Keratinocyte (primary cell): ENCODE results near the gene SLC7A14. TPM values are rescaled to one million over a fixed set of nuclear protein-coding genes. Genes with fewer than 3 reads are reported as not detected.

ENCODE experiments used
- DNase-seq: peaks from one replicate; pipeline ENCODE4 v3.0.0-alpha.2; 2011; ENCODE audit warnings: low read depth, missing footprints, low spot score
- FAIRE-seq: peaks from 2 replicates; lab custom pipeline; 2011; peaks lifted over from hg19 to GRCh38; lab: Jason Lieb, UNC
- H2AFZ ChIP-seq: 2 replicates; pipeline ENCODE4 v1.6.0; 2012; ENCODE audit warnings: low read length, control low read depth, inconsistent platforms; ENCODE audit not compliant: control insufficient read depth
- H3K27ac ChIP-seq: 2 replicates; pipeline ENCODE4 v1.5.1; 2011; ENCODE audit warnings: low read length; ENCODE audit not compliant: control insufficient read depth, insufficient read depth
- H3K27me3 ChIP-seq: 3 replicates; pipeline ENCODE4 v1.6.0; 2011; ENCODE audit warnings: low read length; ENCODE audit not compliant: control insufficient read depth, insufficient read depth; ENCODE audit errors: extremely low read depth
- H3K36me3 ChIP-seq, 2 experiments: 2 replicates in 1 of 2; 3 replicates in 1 of 2; pipeline ENCODE4 v1.5.1; 2011; ENCODE audit warnings: low read length in 2 of 2, mild to moderate bottlenecking in 1 of 2; ENCODE audit not compliant: control insufficient read depth in 2 of 2, insufficient read depth in 2 of 2; ENCODE audit errors: extremely low read depth in 1 of 2
- H3K4me1 ChIP-seq: 3 replicates; pipeline ENCODE4 v1.5.1; 2011; ENCODE audit warnings: low read length; ENCODE audit not compliant: control insufficient read depth, insufficient read depth; ENCODE audit errors: extremely low read depth
- H3K4me2 ChIP-seq: 3 replicates; pipeline ENCODE4 v1.6.0; 2011; ENCODE audit warnings: low read depth, low read length; ENCODE audit not compliant: control insufficient read depth, insufficient read depth; ENCODE audit errors: extremely low read depth
- H3K4me3 ChIP-seq, 3 experiments: fragments of 200-600 bp in 1 of 3; sonication (generic) in 1 of 3; 2 replicates in 2 of 3; 3 replicates in 1 of 3; pipeline ENCODE4 v1.5.1; 2011 to 2016; ENCODE audit warnings: low read length in 3 of 3, mild to moderate bottlenecking in 3 of 3, control low read depth in 2 of 3, inconsistent platforms in 1 of 3, low read depth in 1 of 3, mixed read lengths in 1 of 3, mixed run types in 1 of 3, moderate library complexity in 1 of 3; ENCODE audit not compliant: control insufficient read depth in 2 of 3, insufficient read depth in 2 of 3; ENCODE audit errors: extremely low read depth in 1 of 3
- H3K79me2 ChIP-seq: 2 replicates; pipeline ENCODE4 v1.6.0; 2012; ENCODE audit warnings: low read length; ENCODE audit not compliant: control insufficient read depth, insufficient read depth
- H3K9ac ChIP-seq: 3 replicates; pipeline ENCODE4 v1.6.0; 2011; ENCODE audit warnings: low read length; ENCODE audit not compliant: control insufficient read depth, insufficient read depth; ENCODE audit errors: extremely low read depth
- H3K9me1 ChIP-seq: 3 replicates; pipeline ENCODE4 v1.6.0; 2011; ENCODE audit warnings: low read length; ENCODE audit not compliant: control insufficient read depth, insufficient read depth; ENCODE audit errors: extremely low read depth
- H3K9me3 ChIP-seq: 2 replicates; pipeline ENCODE4 v1.5.1; 2012; ENCODE audit warnings: low read depth, low read length; ENCODE audit not compliant: control insufficient read depth
- H4K20me1 ChIP-seq: 3 replicates; pipeline ENCODE4 v1.6.0; 2011; ENCODE audit warnings: low read length; ENCODE audit not compliant: control insufficient read depth, insufficient read depth; ENCODE audit errors: extremely low read depth
- EZH2 ChIP-seq: IDR thresholded peaks from one replicate; pipeline ENCODE4 v1.6.1; 2012; ENCODE audit warnings: inconsistent platforms, mild to moderate bottlenecking, low read length, moderate library complexity
- dilution Hi-C: fragments of 300-500 bp; cut with MboI; formaldehyde crosslinking; loops from one replicate; pipeline ENCODE4 v1.7.0; 2020; ENCODE audit warnings: low sequenced_read_pairs; ENCODE audit not compliant: extremely low pct_ligation_motif_present
- polyA plus RNA-seq, 5 experiments: library from polyadenylated mRNA; depleted of rRNA in 3 of 5; stranded (reverse) in 3 of 5; stranded (forward) in 1 of 5; unstranded in 1 of 5; fragments of >200 nt; gene quantifications; 1 replicate in 1 of 5; 2 replicates in 3 of 5; 3 replicates in 1 of 5; pipeline versions ENCODE4 v1.2.1 to v1.2.3, GENCODE V29; 2011 to 2012; ENCODE audit warnings: missing spikeins in 2 of 5, low read depth in 1 of 5, low replicate concordance in 1 of 5
- TF ChIP-seq, protein P1 (sequence below), 3 experiments: IDR thresholded peaks in 1 of 3; conservative IDR thresholded peaks in 1 of 3; optimal IDR thresholded peaks in 1 of 3; 2 replicates in 2 of 3; 3 replicates in 1 of 3; pipeline versions ENCODE3 to v1.5.1; 2011; ENCODE audit warnings: low read length in 3 of 3, mild to moderate bottlenecking in 3 of 3, moderate library complexity in 2 of 3, control low read depth in 1 of 3, inconsistent platforms in 1 of 3; ENCODE audit not compliant: insufficient read depth in 2 of 3; ENCODE audit errors: extremely low read depth in 1 of 3

The SLC7A14 gene
- polyA plus RNA-seq, 1 donor (not counting 4 experiments of a cell fraction or from before 2014, with no cell fraction given), result not detected

DNA sequence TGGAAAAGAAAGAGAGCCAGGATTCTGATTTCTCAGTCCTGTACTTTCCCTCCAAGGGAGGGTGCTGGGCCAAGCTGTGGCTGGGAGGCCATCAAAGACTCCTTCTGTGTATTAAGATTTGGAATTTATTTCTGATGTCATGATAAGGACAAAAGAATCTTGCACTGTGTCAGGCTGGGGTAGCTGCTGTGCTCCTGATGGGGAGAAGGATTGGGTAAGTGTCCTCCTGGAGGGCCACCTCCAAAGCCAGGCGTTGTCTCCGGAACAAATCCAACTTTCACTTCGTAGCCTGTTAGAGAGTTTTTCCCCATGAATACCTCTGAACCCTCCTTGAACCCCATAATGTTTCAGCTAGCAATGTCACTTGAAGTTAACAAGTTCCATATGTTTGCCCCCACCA lies 137.3 kb downstream of the SLC7A14 start:
- no peaks in the 10 kb centered on the region for H3K36me3 ChIP-seq
- no peaks in the 10 kb centered on the region for H3K9me3 ChIP-seq
- DNase-seq, result no peak
- no peaks in the 10 kb centered on the region for H3K9me1 ChIP-seq
- H3K27me3 ChIP-seq, result no peaks in the 10 kb centered on the region
- H3K4me2 ChIP-seq, result no peak overlapping the region
- no peak for FAIRE-seq
- no peak overlapping the region for H3K27ac ChIP-seq
- TF ChIP-seq, protein P1, sequence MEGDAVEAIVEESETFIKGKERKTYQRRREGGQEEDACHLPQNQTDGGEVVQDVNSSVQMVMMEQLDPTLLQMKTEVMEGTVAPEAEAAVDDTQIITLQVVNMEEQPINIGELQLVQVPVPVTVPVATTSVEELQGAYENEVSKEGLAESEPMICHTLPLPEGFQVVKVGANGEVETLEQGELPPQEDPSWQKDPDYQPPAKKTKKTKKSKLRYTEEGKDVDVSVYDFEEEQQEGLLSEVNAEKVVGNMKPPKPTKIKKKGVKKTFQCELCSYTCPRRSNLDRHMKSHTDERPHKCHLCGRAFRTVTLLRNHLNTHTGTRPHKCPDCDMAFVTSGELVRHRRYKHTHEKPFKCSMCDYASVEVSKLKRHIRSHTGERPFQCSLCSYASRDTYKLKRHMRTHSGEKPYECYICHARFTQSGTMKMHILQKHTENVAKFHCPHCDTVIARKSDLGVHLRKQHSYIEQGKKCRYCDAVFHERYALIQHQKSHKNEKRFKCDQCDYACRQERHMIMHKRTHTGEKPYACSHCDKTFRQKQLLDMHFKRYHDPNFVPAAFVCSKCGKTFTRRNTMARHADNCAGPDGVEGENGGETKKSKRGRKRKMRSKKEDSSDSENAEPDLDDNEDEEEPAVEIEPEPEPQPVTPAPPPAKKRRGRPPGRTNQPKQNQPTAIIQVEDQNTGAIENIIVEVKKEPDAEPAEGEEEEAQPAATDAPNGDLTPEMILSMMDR (optimal IDR thresholded peaks at IDR 0.05 in 1 of 3, IDR thresholded peaks at IDR 0.05 in 1 of 3, conservative IDR thresholded peaks at IDR 0.05 in 1 of 3; ENCODE audit: extremely low read depth in 1 of 3, insufficient read depth in 2 of 3, low read length in 3 of 3), result no peak
- no peak for TF ChIP-seq EZH2
- H2AFZ ChIP-seq, result no peak overlapping the region
- H4K20me1 ChIP-seq, result no peaks in the 10 kb centered on the region
- H3K4me3 ChIP-seq, result no peak overlapping the region
- dilution Hi-C loops, result no loop called here
- H3K79me2 ChIP-seq, result no peaks in the 10 kb centered on the region
- no peak overlapping the region for H3K9ac ChIP-seq
- no peaks in the 10 kb centered on the region for H3K4me1 ChIP-seq

GRCh38 chr3:170443457-170443856 lies 142.4 kb downstream of the SLC7A14 start:
- no peak for FAIRE-seq
- Histone ChIP-seq H4K20me1 (no peaks in the 10 kb centered on the region), H3K4me2 (no peak overlapping the region), H3K9ac (no peak overlapping the region), H3K27ac (no peak overlapping the region), H3K4me1 (peaks cover 9% of the 10 kb centered on the region), H3K9me3 (no peaks in the 10 kb centered on the region), H3K79me2 (no peaks in the 10 kb centered on the region), H3K27me3 (no peaks in the 10 kb centered on the region), H3K36me3 (no peaks in the 10 kb centered on the region), H2AFZ (no peak overlapping the region), H3K9me1 (no peaks in the 10 kb centered on the region), H3K4me3 (no peak overlapping the region)
- DNase-seq, result no peak
- dilution Hi-C loops, result no loop called here
- no peak for TF ChIP-seq EZH2
- TF ChIP-seq, protein P1 (optimal IDR thresholded peaks at IDR 0.05 in 1 of 3, IDR thresholded peaks at IDR 0.05 in 1 of 3, conservative IDR thresholded peaks at IDR 0.05 in 1 of 3; ENCODE audit: extremely low read depth in 1 of 3, insufficient read depth in 2 of 3, low read length in 3 of 3), result no peak
